Activated naive CD4-positive, alpha-beta T cell treated with anti-CD3 and anti-CD28 coated beads, Interleukin-2, amount 50 U/mL, for 24 hours (primary cell): Measurements from ENCODE around the gene TMEM50A.
"Not testable (repeated sequence)": the region's sequence is repeated elsewhere in the genome, so short reads cannot be mapped to it uniquely, and the experiment has no call there.

Experiments
- H3K27ac Mint-ChIP-seq: one replicate; pipeline ENCODE4 v1.8.0; 2021; ENCODE audit warnings: mild to moderate bottlenecking, mixed read lengths
- H3K27me3 Mint-ChIP-seq: one replicate; pipeline ENCODE4 v1.8.0; 2021; ENCODE audit warnings: mixed read lengths
- H3K36me3 Mint-ChIP-seq: one replicate; pipeline ENCODE4 v1.8.0; 2021; ENCODE audit warnings: mixed read lengths
- H3K4me1 Mint-ChIP-seq: one replicate; pipeline ENCODE4 v1.8.0; 2021; ENCODE audit warnings: mixed read lengths
- H3K4me3 Mint-ChIP-seq: one replicate; pipeline ENCODE4 v1.8.0; 2021; ENCODE audit warnings: mild to moderate bottlenecking, mixed read lengths
- H3K9me3 Mint-ChIP-seq: one replicate; pipeline ENCODE4 v1.8.0; 2021; ENCODE audit warnings: mixed read lengths

Gene TMEM50A

DNA sequence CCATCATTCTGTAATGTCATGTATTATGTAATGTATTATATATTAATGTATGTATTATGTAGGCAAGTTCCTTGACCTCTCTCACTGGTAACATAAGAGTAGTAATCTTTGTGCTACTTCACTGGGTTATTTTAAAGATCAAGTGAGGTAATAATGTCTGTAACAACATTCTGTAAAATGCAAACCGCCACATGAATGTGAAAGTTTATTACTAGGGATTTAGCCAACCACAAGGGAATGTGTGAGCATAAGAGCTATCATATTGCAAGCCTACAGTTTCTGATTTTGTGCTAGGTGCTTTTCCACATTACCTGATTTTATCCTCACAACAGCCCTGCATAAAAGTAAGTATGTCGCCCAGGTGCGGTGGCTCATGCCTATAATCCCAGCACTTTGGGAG is 13.7 kb upstream of the TMEM50A start:
- not testable (repeated sequence) for H3K27ac Mint-ChIP-seq, H3K27me3 Mint-ChIP-seq, H3K4me3 Mint-ChIP-seq, H3K36me3 Mint-ChIP-seq, H3K4me1 Mint-ChIP-seq, H3K9me3 Mint-ChIP-seq

DNA sequence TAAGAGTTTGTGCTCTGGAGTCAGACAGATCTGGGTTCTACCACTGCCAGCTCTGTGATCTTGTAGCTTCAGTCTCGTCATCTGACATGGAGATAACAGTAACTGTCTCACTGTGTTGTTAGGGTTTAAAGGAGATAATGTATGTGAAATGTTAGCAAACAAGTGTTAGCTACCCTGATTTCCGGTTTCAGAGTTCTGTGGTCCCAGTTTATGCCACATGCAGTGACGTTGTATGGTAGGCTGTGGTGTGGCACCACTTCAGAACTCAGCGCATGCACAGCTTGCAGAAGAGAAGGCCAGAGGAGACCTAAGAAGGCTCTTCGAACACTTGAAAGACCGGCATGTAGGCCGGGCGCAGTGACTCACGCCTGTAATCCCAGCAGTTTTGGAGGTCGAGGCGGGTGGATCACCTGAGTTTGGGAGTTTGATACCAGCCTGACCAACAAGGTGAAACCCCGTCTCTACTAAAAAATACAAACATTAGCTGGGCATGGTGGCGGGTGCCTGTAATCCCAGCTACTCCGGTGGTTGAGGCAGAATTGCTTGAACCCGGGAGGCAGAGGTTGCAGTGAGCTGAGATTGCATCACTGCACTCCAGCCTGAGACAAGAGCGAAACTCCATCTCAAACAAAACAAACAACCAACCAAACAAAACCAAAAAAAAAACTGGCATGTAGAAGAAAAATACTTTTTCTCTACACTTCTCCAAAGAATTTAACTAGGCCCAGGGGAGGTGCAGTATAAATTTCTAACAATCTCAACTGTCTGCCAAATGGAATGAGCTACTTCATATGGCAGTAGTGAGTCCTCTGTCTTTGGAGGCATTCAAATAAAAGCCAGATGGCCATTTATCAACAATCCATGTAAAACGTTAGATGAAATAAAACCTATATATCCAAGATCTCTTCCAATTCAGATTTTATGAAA is 10.0 kb upstream of the TMEM50A start:
- H3K9me3 Mint-ChIP-seq, H3K4me1 Mint-ChIP-seq, H3K36me3 Mint-ChIP-seq, H3K27ac Mint-ChIP-seq, H3K27me3 Mint-ChIP-seq, H3K4me3 Mint-ChIP-seq: not testable (repeated sequence)

DNA sequence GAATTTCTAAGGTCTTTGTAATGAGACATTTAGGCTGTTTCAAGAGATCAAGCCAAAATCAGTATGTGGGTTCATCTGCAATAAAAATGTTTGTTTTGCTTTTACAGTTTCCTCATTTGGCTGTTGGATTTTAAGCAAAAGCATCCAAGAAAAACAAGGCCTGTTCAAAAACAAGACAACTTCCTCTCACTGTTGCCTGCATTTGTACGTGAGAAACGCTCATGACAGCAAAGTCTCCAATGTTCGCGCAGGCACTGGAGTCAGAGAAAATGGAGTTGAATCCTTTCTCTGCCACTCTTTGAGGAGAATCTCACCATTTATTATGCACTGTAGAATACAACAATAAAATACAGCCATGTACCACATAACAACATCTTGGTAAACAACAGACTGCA is 9.3 kb upstream of the TMEM50A start:
- not testable (repeated sequence) for H3K4me3 Mint-ChIP-seq, H3K9me3 Mint-ChIP-seq, H3K27ac Mint-ChIP-seq, H3K36me3 Mint-ChIP-seq, H3K27me3 Mint-ChIP-seq, H3K4me1 Mint-ChIP-seq

DNA sequence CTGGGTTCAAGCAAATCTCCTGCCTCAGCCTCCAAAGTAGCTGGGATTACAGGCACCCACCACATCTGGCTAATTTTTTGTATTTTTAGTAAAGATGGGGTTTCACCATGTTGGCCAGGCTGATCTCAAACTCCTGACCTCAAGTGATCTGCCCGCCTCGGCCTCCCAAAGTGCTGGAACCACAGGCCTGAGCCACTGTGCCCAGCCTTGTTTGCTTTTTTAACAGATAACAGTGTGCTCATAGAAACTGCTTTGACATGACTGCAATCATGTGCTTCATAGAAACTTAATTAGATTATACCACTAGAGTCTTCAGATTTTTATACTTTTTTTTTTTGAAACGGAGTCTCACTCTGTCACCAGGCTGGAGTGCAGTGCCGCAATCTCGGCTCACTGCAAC is 8.8 kb upstream of the TMEM50A start:
- H3K36me3 Mint-ChIP-seq, H3K9me3 Mint-ChIP-seq, H3K4me3 Mint-ChIP-seq, H3K27me3 Mint-ChIP-seq, H3K27ac Mint-ChIP-seq: not testable (repeated sequence)
- H3K4me1 Mint-ChIP-seq: peaks cover 13% of the 10 kb centered on the region

DNA sequence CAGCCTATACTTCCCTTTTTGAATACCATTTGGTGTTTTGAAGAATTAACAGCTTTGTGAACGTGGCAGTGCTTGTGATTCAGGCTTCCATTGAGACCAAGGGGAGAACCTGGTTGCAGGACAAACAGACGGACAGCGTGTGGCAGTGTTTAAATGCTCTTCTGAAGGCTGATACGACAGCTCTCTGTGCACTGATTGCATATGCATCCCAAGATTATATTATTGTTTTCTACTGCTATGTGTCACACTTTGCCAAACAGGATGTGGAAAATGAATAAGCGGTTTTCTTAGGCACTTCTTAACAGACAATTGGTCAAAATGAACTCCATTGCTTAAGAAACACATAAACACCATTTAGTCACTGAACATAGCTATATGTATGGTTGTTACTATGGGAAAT is 8.2 kb upstream of the TMEM50A start:
- not testable (repeated sequence) for H3K27ac Mint-ChIP-seq, H3K27me3 Mint-ChIP-seq, H3K9me3 Mint-ChIP-seq, H3K4me3 Mint-ChIP-seq, H3K36me3 Mint-ChIP-seq
- H3K4me1 Mint-ChIP-seq: peaks cover 14% of the 10 kb centered on the region

DNA sequence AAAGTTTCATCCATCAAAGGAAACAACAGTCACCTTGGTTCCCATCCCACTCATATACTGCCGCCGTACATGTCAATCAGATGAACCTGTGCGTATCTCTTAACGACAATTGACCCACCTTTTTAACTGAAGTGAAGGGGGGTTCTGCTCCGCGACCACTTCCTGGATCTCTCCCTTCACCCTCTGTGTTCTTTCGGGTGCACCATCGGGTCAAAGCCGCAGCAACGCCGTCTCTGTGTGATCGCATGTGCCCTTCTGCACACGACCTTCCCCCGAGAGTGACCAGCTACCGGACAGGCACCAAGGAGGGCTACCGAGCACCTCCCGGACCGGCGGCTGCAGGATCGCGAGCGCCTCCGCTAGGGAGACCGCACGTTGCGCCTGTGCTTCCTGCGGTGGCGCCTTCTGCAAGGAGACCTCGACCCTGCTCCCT is 1.2 kb upstream of the TMEM50A start:
- H3K27me3 Mint-ChIP-seq, H3K36me3 Mint-ChIP-seq, H3K9me3 Mint-ChIP-seq: not testable (repeated sequence)
- Mint-ChIP-seq H3K4me1 (peaks cover 30% of the 10 kb centered on the region), H3K4me3 (peak overlapping the region; percentile 92), H3K27ac (peak overlapping the region; percentile 39)

DNA sequence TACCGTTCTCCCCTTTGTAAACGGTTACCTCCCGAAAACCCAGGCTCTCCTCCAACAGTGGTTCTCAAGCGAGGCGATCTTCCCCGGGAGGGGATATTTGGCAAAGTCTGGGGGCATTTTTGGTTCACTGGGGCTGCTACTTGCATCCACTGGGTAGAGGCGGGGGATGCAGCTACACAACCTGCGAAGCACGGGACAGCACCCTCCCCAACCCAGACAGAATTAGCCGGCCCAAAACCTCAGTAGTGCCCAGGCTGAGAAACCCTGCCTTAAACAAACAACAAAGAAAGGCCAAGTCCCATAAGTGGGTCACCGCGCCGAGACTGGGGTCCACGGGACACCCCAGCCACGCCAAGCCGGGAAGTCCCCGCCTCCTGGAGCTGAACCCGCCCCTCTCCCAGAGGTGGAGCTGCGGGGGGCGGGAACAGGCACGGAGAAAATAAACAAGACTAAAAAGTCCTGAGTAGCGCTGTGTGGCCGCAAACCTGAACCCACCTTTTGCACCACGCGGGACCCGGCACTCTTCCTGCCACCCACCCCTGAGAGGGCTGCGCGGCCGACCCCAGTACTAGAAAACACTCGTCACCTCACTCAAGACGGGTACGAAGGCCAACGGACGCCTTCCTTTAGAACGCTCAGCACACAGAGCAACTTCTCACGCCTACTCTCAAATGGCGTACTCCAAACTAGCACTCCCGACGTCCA is 499 bp upstream of the TMEM50A start:
- not testable (repeated sequence) for H3K9me3 Mint-ChIP-seq, H3K36me3 Mint-ChIP-seq
- peaks cover 35% of the 10 kb centered on the region for H3K4me1 Mint-ChIP-seq

DNA sequence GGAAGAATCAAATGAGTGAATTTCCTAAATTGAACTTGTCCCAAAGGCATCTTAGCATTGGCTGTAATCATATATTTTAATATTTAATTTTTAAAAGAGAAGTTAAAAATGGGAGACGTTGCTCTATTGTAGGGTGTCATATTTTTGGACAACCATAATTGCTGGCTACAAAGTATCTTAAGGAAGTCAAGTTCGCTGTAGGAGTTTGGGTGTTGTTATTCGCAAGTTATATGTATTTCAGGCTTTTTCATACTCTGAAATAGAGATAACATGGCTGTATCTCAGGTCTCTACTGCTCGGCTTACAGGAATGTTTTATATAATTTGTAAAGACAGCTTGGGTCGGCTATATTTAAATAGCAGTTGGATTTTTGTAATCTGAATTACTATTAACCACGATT is 852 bp downstream of the TMEM50A start:
- peaks cover 7% of the 10 kb centered on the region for H3K36me3 Mint-ChIP-seq
- H3K4me1 Mint-ChIP-seq: peaks cover 47% of the 10 kb centered on the region
- no peaks in the 10 kb centered on the region for H3K27me3 Mint-ChIP-seq
- no peaks in the 10 kb centered on the region for H3K9me3 Mint-ChIP-seq
- peak overlapping the region; percentile 92 for H3K4me3 Mint-ChIP-seq
- peak overlapping the region; percentile 92 for H3K27ac Mint-ChIP-seq

More for the DNA sequence above, 499 bp upstream of the TMEM50A start:
- H3K27me3 Mint-ChIP-seq: not testable (repeated sequence)
- peak overlapping the region; percentile 92 for H3K4me3 Mint-ChIP-seq
- peak overlapping the region; percentile 92 for H3K27ac Mint-ChIP-seq

DNA sequence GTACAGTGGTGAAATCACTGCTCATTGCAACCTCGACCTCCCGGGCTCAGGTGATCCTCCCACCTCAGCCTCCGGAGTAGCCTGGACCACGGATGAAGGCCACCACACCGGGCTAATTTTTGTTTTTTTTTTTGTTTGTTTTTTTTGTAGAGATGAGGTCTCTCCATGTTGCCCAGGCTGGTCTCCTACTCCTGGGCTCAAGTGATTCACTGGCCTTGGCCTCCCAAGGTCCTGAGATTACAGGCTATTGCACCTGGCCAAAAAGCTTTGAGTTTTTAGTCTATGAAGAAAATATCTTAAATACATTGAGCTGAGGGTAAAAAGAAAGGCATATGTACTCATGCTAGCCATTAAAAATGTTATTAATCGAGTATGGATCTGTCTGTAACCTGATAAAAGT is 3.6 kb downstream of the TMEM50A start:
- Mint-ChIP-seq H3K4me3 (no peak overlapping the region), H3K36me3 (peaks cover 9% of the 10 kb centered on the region), H3K27ac (no peak overlapping the region), H3K27me3 (no peaks in the 10 kb centered on the region), H3K4me1 (peaks cover 45% of the 10 kb centered on the region), H3K9me3 (no peaks in the 10 kb centered on the region)

DNA sequence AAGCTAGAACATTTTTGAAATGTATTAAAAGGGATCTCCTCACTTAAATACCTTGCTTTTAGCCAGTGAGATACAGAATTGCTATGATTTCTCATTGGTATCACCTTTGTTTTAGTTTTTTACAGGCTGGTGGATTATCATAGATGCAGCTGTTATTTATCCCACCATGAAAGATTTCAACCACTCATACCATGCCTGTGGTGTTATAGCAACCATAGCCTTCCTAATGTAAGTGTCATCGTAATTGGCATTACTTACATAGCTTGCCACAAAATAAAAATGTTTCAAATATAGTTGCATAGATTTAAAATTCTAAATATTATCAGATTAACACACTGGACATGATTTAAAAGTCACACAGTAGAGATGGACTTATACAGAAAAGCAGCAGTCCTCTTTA is 4.7 kb downstream of the TMEM50A start:
- H3K36me3 Mint-ChIP-seq: peaks cover 12% of the 10 kb centered on the region
- no peak overlapping the region for H3K27ac Mint-ChIP-seq
- H3K9me3 Mint-ChIP-seq: no peaks in the 10 kb centered on the region
- peaks cover 44% of the 10 kb centered on the region for H3K4me1 Mint-ChIP-seq
- no peak overlapping the region for H3K4me3 Mint-ChIP-seq
- no peaks in the 10 kb centered on the region for H3K27me3 Mint-ChIP-seq

DNA sequence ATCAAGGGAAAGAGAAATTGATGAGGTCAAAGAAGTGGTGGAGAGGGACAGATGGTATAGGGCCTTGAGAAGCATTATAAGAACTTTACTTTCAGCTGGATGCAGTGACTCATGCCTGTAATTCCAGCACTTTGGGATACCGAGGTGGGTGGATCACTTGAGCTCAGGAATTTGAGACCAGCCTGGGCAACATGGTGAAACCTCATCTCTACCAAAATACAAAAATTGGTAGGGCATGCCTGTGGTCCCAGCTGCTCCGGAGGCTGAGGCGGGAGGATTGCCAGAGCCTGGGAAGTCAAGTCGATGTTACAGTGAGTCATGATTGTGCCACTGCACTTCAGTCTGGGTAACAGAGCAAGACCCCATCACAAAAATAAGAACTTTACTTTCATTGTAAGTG is 5.7 kb downstream of the TMEM50A start:
- Mint-ChIP-seq H3K27me3 (no peaks in the 10 kb centered on the region), H3K4me1 (peaks cover 45% of the 10 kb centered on the region), H3K9me3 (no peaks in the 10 kb centered on the region), H3K4me3 (no peak overlapping the region), H3K36me3 (peaks cover 12% of the 10 kb centered on the region), H3K27ac (no peak overlapping the region)

DNA sequence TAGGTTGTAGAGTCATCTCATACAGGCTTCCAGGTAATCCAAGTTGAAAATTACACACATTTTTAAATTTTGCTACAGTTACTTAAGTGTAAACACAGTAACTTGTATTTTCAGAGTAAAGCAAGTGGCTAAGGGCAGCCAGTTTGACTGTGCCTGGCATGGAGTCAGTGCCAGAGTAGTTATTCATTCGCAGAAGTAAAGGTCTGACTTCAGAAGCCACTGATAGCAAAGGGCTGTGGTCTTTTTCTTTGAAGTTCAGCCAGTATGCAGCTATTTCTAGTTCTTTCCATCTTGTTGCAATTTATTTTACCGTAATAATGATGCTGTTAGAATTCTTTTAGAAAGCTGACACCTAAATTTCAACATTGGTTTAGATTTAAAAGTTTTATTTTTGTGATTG is 9.4 kb downstream of the TMEM50A start:
- Mint-ChIP-seq H3K36me3 (peaks cover 13% of the 10 kb centered on the region), H3K27me3 (no peaks in the 10 kb centered on the region), H3K4me1 (peaks cover 20% of the 10 kb centered on the region), H3K9me3 (no peaks in the 10 kb centered on the region), H3K27ac (no peak overlapping the region), H3K4me3 (no peak overlapping the region)

DNA sequence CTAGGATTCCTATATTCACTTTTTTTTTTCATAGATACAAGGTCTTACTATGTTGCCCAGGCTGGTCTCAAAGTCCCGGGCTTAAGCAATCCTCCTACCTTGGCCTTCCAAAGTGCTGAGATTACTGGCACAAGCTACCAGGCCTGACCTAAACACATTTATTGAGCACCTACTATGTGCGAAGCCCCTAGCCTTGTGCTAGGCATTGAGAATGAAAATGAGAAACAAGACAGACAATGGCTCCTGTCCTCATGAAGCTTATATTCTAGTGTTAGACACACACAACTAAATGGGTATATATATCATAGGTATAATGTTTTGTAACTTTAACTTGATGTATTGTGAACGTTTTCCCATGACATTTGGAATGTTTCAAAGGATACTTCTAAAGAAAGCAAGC is 11.5 kb downstream of the TMEM50A start:
- Mint-ChIP-seq H3K4me3 (no peak overlapping the region), H3K4me1 (peaks cover 5% of the 10 kb centered on the region), H3K27ac (no peak overlapping the region), H3K9me3 (no peaks in the 10 kb centered on the region), H3K36me3 (peaks cover 7% of the 10 kb centered on the region), H3K27me3 (no peaks in the 10 kb centered on the region)

DNA sequence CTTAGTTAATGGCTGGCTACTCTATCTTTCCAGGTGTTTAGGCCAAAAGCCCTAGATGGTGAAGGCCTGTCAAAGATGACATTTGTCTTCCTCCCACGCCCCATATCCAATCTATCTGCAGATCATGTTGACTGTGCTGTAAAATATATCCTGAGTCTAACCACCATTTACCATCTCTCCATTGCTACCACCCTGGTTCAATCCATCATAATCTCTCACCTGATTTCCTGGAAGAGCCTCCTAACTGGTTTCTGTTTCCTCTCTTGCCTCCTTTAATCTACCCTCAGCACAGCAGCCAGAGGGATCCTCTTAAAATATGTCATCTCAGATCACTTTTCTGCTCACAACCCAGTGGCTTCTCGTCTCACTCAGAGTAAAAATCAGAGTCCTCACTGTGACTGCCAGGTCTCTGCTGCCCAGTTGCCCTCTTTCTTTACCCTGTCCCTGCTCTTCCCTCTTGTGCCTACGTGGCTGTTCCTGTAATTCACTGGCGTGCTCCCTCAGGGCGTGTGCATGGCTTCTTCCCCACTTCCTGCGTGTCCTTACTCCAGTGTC is 17.8 kb downstream of the TMEM50A start:
- Mint-ChIP-seq H3K4me1 (peaks cover 25% of the 10 kb centered on the region), H3K9me3 (no peaks in the 10 kb centered on the region), H3K4me3 (peak overlapping the region; percentile 5), H3K36me3 (peaks cover 7% of the 10 kb centered on the region), H3K27ac (peak overlapping the region; percentile 60), H3K27me3 (no peaks in the 10 kb centered on the region)

DNA sequence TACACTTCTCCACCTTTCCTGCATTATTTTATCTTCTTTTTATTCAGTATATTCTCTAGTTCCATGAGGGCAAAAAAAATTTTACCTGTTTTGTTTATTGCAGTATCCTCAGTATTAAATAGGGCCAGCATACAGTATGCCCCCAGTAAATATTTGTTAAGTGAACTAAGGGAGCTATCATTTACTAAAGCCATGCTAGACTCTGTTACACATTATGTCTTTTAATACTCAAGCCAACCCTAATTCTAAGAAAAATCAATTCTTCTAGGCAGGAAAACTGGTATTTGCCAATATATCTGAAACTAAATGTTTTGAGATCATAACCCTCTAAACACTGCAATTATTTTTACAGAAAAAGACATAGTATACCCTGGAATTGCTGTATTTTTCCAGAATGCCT is 18.3 kb downstream of the TMEM50A start:
- Mint-ChIP-seq H3K4me1 (peaks cover 25% of the 10 kb centered on the region), H3K27ac (peak overlapping the region; percentile 60), H3K27me3 (no peaks in the 10 kb centered on the region), H3K9me3 (no peaks in the 10 kb centered on the region), H3K36me3 (peaks cover 10% of the 10 kb centered on the region), H3K4me3 (peak overlapping the region; percentile 5)

DNA sequence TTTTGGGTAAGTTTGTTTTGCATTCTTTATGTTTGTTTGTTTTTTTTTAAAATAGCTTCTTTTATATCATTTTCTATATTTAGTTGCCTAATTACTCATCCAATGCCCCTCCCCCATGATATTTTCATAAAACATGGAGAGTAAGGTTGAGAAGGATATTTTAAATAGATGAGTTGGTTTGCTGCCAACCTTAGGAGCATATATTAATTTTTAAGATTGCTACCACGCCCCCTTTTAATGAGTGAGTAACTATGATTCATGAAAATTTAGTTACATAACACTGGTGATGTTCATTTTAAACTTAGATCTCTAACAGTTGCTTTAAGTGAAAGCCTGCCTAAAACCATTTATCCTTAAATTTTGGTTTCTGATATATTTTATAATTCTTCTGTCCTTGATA is 18.7 kb downstream of the TMEM50A start:
- Mint-ChIP-seq H3K4me3 (peak overlapping the region; percentile 16), H3K27ac (peak overlapping the region; percentile 74), H3K27me3 (no peaks in the 10 kb centered on the region), H3K36me3 (peaks cover 11% of the 10 kb centered on the region), H3K4me1 (peaks cover 26% of the 10 kb centered on the region), H3K9me3 (no peaks in the 10 kb centered on the region)
